ENCODE data around the gene RAB30.

DNA sequence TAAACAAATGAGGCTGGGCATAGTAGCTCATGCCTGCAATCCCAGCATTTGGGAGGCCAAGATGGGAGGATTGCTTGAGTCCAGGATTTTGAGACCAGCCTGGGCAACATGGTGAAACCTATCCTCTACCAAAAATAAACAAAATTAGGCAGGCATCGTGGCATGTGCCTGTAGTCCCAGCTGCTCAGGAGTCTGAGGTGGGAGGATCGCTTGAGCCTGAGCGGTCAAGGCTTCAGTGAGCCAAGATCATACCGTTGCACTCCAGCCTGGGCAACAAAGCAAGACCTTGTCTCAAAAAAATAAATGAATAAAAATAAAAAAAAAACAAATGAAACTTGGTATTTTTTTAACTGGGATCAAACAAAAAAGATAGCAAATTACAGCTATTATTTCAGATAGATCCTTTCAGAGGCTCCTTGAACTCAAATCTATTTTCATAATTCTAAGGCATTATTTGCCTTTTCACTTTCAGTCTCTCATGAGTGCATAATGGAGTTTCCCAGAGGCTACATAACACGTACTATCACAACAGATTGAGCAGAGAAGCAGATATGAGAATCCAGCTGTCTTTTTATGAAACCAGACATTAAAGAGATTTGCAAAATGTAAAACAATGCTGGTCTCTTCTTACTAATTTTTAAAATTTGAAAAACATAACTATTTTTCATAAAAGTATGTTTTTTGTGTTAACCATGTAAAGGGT, 147.0 kb downstream of the RAB30 start:
- TF ChIP-seq, protein P1, sequence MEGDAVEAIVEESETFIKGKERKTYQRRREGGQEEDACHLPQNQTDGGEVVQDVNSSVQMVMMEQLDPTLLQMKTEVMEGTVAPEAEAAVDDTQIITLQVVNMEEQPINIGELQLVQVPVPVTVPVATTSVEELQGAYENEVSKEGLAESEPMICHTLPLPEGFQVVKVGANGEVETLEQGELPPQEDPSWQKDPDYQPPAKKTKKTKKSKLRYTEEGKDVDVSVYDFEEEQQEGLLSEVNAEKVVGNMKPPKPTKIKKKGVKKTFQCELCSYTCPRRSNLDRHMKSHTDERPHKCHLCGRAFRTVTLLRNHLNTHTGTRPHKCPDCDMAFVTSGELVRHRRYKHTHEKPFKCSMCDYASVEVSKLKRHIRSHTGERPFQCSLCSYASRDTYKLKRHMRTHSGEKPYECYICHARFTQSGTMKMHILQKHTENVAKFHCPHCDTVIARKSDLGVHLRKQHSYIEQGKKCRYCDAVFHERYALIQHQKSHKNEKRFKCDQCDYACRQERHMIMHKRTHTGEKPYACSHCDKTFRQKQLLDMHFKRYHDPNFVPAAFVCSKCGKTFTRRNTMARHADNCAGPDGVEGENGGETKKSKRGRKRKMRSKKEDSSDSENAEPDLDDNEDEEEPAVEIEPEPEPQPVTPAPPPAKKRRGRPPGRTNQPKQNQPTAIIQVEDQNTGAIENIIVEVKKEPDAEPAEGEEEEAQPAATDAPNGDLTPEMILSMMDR (IDR thresholded peaks at IDR 0.05; ENCODE audit: insufficient read depth, low read length, poor library complexity, severe bottlenecking) = no peak
- no peak for TF ChIP-seq EZH2phosphoT487 (conservative IDR thresholded peaks at IDR 0.05; ENCODE audit: low read length)
